Measurements from ENCODE around the gene GPR158. TPM values are rescaled to one million over a fixed set of nuclear protein-coding genes. Genes with fewer than 3 reads are reported as not detected.

The GPR158 gene
- total RNA-seq, 4 donors from 2014 or later = 0.18 TPM; not detected in 3

DNA sequence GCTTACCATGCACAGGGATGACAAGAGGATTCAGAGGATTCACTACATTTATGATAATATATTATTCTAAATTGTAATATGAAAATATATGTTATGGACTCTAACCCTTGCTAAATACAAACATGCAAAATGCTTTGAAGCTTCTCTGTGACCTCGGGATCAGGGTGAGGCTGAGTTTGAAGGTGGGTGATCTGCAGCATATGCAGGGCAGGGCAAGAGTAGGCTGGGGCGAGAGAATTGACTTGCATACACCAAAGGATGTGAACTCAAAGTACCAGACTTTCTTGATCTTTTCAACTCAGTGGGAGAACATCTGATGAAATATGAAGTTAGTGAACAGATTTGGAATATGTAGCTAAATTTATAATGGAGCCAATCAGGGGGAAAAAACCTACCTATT, 57.0 kb downstream of the GPR158 start:
- 51% methylated on average over 2 of the region's 2 CpGs for WGBS
- H3K9me3 ChIP-seq = no peaks in the 10 kb centered on the region
- H3K4me3 ChIP-seq = no peak overlapping the region
- DNase-seq (ENCODE audit: low spot score in 2 of 2) = no peak
- no peaks in the 10 kb centered on the region for H3K27me3 ChIP-seq
- TF ChIP-seq POLR2AphosphoS5 (IDR thresholded peaks at IDR 0.05) (no peak), CTCF (IDR thresholded peaks at IDR 0.05) (no peak), EP300 (IDR thresholded peaks at IDR 0.05) (no peak), POLR2A (IDR thresholded peaks at IDR 0.05) (no peak)
- no peaks in the 10 kb centered on the region for H3K4me1 ChIP-seq
- H3K27ac ChIP-seq = no peak overlapping the region
- H3K36me3 ChIP-seq = no peaks in the 10 kb centered on the region

GRCh38 chr10:25232204-25232603, 57.4 kb downstream of the GPR158 start:
- Histone ChIP-seq H3K9me3 (no peaks in the 10 kb centered on the region), H3K36me3 (no peaks in the 10 kb centered on the region)
- no peak for DNase-seq (ENCODE audit: low spot score in 2 of 2)

GRCh38 chr10:25245165-25245564, 70.4 kb downstream of the GPR158 start:
- Histone ChIP-seq H3K27me3 (no peaks in the 10 kb centered on the region), H3K36me3 (no peaks in the 10 kb centered on the region), H3K9me3 (no peaks in the 10 kb centered on the region), H3K4me3 (no peak overlapping the region), H3K4me1 (no peaks in the 10 kb centered on the region), H3K27ac (no peak overlapping the region)
- TF ChIP-seq POLR2A (IDR thresholded peaks at IDR 0.05) = no peak
- no peak for TF ChIP-seq EP300 (IDR thresholded peaks at IDR 0.05)
- no peak for TF ChIP-seq POLR2AphosphoS5 (IDR thresholded peaks at IDR 0.05)
- TF ChIP-seq CTCF (IDR thresholded peaks at IDR 0.05) = no peak
- no peak for DNase-seq (ENCODE audit: low spot score in 2 of 2)
- WGBS = 84% methylated on average over 1 of the region's 1 CpG

More at GRCh38 chr10:25232204-25232603, 57.4 kb downstream of the GPR158 start:
- 30% methylated on average over 2 of the region's 2 CpGs for WGBS
- TF ChIP-seq POLR2AphosphoS5 (IDR thresholded peaks at IDR 0.05) (no peak), EP300 (IDR thresholded peaks at IDR 0.05) (no peak), CTCF (IDR thresholded peaks at IDR 0.05) (no peak), POLR2A (IDR thresholded peaks at IDR 0.05) (no peak)
- H3K27ac ChIP-seq = no peak overlapping the region
- no peaks in the 10 kb centered on the region for H3K27me3 ChIP-seq
- H3K4me1 ChIP-seq = no peaks in the 10 kb centered on the region
- H3K4me3 ChIP-seq = no peak overlapping the region

DNA sequence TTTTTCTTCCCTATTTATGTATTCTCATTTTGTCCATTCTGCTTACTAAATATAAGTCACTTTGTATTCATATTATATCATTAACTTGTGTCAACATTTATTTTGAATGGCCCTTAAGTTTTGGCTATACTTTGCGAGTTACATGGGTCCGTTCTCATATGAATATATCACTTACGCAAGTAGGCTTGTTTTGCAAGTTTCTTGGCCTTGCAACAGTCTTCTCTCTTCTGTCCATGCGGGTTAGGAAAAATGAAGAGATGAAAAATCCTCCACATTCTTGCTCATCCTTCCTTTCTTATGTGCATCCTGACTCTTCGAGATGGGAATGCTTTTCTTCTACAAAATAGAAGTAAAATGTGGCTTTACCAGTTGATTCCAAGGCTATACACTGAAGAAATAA, 82.8 kb downstream of the GPR158 start:
- no peak for DNase-seq (ENCODE audit: low spot score in 2 of 2)
- Histone ChIP-seq H3K4me3 (no peak overlapping the region), H3K9me3 (no peaks in the 10 kb centered on the region), H3K27me3 (no peaks in the 10 kb centered on the region), H3K27ac (no peak overlapping the region), H3K4me1 (no peaks in the 10 kb centered on the region), H3K36me3 (no peaks in the 10 kb centered on the region)
- 89% methylated on average over 5 of the region's 5 CpGs for WGBS
- TF ChIP-seq EP300 (IDR thresholded peaks at IDR 0.05) = no peak
- no peak for TF ChIP-seq POLR2AphosphoS5 (IDR thresholded peaks at IDR 0.05)
- TF ChIP-seq POLR2A (IDR thresholded peaks at IDR 0.05) = no peak
- TF ChIP-seq CTCF (IDR thresholded peaks at IDR 0.05) = no peak

GRCh38 chr10:25261110-25261509, 86.3 kb downstream of the GPR158 start:
- Histone ChIP-seq H3K36me3 (no peaks in the 10 kb centered on the region), H3K4me3 (no peak overlapping the region), H3K4me1 (no peaks in the 10 kb centered on the region), H3K27ac (no peak overlapping the region), H3K27me3 (no peaks in the 10 kb centered on the region), H3K9me3 (no peaks in the 10 kb centered on the region)
- no peak for DNase-seq (ENCODE audit: low spot score in 2 of 2)
- TF ChIP-seq CTCF (IDR thresholded peaks at IDR 0.05) (no peak), EP300 (IDR thresholded peaks at IDR 0.05) (no peak), POLR2AphosphoS5 (IDR thresholded peaks at IDR 0.05) (no peak), POLR2A (IDR thresholded peaks at IDR 0.05) (no peak)
- WGBS = 40% methylated on average over 2 of the region's 2 CpGs
